RPMI8226 (cell line): Measurements from ENCODE around the gene SNRPA.
"Not testable (repeated sequence)": the region's sequence is repeated elsewhere in the genome, so short reads cannot be mapped to it uniquely, and the experiment has no call there.

Source experiments
- DNase-seq: peaks from one replicate; pipeline ENCODE4 v3.0.0-alpha.2; 2015

Gene SNRPA

GRCh38 chr19:40721936-40722661 lies 28.9 kb upstream of the SNRPA start:
- no peak for DNase-seq

DNA sequence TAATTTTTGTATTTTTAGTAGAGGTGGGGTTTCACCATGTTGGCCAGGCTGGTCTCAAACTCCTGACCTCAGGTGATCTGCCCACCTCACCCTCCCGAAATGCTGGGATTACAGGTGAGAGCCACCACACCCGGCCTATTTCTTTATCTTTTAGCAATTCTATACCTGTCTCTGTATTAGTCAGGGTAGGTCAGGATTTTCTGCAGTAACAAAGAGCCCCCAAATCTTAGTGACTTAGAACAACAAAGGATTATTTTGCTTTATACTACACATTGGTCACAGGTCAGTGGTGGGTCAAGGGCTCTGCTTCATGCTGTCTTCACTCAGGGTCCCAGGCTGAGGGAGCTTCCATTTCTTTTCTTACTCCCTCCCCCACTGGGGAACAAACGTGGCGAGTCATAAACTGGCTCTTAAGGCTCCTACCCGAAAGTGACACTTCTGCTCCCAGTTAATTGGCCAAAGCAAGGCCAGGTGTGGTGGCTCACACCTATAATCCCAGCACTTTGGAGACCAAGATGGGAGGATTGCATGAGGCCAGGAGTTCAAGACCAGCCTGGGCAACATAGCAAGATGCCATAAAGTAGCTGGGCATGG lies 27.2 kb upstream of the SNRPA start:
- no peak for DNase-seq

DNA sequence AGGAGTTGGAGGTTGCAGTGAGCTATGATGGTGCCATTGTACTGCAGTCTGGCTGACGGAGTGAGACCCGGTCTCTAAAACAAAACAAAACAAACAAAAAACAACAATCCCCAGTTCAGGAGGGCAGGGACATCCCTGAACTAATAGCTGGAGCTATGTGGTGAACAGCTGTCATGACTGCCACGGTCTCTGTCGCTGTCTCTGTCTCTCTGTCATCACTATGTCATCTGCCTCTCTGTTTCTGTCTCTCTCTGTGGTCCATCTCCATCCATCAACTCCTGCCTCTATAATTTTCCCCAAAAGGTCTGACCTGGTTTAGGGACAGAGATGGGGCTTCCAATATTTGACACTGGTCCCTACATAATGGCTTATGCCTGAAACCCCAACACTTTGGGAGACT lies 26.7 kb upstream of the SNRPA start:
- no peak for DNase-seq

- DNase-seq = no peak
Observed at GRCh38 chr19:40724855-40725254, 26.1 kb upstream of the SNRPA start.

DNA sequence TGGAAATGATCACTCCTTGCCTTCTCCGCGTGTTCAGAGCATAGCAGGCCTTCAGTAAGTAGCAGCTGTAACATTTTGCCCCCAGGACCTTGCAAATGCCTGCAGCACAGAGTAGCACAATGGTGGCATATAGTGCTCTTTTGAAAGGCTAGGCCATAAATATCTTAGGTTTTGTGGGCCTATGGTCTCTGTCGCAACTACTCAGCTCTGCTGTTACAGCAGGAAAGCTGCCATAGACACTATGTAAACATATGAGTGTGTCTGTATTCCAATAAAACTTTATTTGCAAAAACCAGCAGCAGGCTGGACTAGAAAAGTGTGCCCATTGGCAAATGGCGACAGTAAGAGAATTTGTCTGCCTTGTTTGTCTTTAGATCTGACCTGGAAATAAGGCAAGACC lies 24.7 kb upstream of the SNRPA start:
- no peak for DNase-seq

DNA sequence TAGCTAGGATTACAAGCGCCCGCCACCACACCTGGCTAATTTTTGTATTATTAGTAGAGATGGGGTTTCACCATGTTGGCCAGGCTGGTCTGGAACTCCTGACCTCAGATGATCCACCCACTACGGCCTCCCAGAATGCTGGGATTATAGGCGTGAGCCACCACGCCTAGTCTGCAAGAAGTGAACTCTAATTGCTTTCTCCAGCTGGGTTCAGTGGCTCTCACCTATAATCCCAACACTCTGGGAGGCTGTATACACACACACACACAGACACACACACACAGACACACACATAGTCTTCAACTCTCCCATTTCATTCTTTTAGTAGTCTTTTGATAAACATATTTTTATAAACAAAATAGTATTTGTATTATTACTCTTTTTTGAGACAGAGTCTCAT lies 20.9 kb upstream of the SNRPA start:
- not testable (repeated sequence) for DNase-seq

DNA sequence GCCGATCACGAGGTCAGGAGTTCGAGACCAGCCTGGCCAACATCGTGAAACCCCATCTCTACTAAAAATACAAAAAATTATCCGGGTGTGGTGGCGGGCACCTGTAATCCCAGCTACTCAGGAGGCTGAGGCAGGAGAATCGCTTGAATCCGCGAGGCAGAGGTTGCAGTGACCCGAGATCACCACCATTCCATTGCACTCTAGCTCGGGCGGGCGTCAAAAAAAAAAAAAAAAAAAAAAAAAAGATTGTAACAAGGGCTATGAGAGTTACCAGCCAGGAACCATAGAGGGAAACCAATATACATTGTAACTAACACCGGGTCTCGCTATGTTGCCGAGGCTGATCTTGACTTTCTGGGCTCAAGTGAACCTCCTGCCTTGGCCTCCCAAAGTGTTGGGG lies 18.7 kb upstream of the SNRPA start:
- DNase-seq = not testable (repeated sequence)

- DNase-seq = no peak
Observed at GRCh38 chr19:40733149-40733548, 17.9 kb upstream of the SNRPA start.

DNA sequence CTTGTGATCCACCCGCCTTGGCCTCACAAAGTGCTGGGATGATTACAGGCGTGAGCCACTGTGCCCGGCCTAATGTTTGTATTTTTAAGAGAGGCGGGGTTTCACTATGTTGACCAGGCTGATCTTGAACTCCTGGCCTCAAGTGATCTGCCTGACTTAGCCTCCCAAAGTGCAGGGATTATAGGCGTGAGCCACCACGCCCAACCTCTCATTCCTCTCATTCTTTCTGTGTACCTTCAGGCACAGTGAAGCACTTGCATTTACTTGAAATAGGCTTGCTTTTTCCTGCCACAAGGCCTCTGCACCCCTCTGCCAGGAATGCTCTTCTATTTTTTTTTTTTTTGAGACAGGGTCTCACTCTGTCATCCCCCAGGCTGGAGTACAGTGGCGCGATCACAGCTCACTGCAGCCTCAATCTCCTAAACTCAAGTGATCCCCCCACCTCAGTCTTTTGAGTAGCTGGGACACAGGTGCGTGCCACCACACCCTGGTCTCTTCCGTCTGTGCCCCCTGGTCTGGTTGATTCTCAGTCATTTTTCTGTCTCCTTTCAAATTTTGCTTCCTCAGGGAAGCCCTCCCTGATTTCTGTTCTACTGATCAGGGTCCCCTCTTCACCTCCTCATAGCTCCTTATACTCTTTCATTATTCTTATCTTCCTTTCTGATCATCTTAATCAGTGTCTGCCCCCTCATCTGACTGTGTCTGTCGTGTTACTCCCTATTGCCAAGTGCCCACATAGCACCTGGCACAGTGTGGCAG lies 15.8 kb upstream of the SNRPA start:
- no peak for DNase-seq

DNA sequence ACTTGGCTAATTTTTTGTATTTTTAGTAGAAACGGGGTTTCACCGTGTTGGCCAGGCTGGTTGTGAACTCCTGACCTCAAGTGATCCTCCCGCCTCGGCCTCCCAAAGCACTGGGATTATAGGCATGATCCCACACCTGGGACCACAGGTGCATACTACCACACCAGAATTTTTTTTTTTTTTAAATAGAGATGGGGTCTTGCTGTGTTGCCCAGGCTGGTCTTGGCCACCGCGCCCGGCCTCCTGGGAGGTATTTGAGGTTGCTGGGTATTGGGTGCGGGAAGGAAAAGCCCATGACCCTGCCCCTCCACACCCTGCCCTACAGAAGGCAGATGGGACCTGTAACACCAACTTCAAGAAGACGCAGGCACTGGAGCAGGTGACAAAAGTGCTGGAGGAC lies 14.3 kb upstream of the SNRPA start:
- no peak for DNase-seq

DNA sequence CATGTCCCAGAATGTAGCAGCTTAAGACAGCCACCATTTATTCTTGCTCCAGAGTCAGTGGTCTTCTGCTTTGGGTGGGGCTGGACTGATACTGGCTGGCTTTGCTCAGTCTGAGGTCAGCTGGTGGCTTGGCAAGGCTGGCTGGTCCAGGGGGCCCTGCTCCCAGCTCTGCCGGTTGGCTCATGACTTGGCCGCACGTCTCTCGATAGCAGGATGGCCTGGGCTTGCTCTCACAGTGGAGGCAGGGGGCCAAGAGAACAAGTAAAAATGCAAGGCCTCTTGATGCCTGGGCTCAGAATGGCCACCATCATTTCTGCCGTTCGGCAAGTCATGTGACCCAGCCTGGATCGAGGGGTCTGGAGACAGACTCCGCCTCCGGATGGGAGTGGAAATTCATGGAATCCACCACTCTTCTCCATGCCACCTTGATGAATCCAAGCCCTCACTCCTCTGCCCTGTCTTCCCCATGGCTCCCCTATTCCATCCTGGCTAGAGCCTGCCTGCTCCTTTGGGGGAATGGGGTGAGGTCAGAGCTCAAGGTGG lies 13.8 kb upstream of the SNRPA start:
- no peak for DNase-seq

DNA sequence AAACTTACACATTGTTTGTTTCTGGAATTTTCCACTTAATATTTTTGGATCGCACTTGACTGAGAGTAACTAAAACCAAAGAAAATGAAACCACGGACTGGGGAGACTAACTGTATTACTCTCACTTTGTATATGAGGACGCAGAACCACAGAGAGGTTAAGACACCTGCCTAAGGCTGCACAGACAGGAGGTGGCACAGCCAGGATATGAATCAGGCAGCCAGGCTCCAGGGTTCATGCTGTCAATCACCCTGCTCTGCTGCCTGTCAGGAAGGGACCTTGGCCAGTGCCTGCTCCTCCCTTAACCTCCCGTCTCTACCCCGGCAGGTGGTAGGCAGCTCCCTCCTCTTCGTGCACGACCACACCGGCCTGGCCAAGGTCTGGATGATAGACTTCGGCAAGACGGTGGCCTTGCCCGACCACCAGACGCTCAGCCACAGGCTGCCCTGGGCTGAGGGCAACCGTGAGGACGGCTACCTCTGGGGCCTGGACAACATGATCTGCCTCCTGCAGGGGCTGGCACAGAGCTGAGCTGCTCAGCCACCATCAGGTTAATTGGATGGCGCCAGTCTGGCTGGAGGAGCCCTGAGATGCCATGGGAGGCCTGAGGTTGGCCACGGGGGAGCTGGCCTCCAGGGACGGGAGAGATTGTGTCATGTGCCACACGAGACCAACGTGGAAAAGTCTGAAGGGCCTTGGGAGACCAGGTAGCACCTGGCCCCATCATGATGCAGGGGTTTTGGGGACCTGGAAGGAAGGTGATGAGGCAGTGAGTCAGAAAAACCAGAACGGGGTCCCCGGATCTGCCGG lies 11.8 kb upstream of the SNRPA start:
- no peak for DNase-seq

DNA sequence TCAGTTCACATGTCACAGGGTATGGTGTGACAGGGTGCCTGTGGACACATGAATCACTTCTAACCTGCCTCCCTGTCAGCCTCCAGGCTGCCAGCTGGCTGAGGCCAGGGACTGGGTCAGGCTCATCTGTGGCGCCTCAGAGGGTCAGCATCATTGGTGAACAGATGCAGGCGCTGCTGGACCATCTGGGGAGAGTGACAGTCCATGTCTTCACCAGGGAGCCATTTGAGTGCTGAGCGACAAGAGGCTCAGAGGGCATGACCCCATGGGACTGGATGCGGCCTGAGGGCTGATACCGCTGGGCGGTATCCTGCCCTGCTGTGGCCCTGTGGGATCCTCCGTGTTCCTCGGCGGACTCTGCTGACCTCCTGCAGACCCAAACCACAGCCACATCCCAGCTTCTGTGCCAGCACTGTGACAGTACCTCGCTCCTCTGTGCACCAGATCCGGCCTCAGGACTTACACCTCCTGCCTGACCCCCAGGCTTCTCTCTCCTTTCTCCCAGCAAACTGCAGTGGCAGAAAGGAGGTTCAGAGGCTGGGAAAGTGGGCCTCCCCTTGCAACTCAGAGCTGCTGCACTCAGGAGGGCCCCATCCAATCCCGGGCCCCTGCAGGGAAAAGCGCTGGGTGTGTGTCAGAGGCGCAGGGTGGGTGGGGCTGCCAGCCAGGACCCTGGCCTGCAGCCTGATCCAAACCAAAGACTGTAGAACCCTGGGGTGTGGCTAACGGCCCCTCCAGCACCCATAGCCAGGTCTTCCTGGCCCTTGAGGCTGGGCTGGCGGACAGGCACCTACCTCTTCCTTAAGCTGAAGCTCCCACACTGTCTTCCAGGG lies 10.9 kb upstream of the SNRPA start:
- DNase-seq = no peak

- no peak for DNase-seq
Observed at GRCh38 chr19:40740747-40741146, 10.3 kb upstream of the SNRPA start.

DNA sequence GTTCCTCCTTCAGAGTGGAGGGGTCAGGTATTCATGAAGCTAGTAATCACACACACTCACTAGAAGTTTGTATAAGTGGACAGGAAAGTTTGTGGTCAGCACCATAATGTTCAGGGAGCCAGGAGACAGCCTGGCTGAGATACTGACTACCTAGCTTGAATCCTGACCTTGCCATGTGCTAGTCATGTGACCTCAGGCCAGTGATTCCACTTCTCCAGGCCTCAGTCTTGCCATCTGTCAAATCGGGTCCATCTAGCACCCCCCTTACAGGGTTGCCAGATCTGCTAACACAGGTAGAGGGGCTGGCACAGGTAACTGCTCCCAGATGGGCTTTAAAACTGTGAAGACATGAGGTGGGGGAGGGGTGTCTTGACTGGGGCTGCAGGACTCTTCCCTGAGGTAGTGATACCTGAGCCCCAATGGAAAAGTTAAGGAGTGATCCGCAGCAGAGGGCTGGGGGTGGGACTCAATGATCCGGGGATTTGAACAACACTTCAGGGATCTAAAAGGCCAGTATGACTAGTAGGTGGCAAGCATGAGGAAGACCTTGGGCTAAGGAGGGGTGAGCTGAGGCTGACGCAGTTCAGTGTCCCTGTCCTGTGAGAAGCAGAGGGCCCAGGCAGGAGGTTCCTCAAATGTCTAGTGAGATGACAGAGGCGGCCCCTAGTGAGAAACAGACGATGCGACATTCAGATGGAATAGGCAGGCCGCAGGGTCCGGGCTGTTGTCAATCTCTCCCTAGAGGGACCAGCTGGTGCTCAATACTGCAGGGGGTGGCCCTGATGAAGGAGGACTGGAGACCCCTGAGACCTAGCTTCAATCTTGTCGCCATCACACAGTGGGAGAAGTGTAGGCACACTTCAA lies 9.2 kb upstream of the SNRPA start:
- no peak for DNase-seq

DNA sequence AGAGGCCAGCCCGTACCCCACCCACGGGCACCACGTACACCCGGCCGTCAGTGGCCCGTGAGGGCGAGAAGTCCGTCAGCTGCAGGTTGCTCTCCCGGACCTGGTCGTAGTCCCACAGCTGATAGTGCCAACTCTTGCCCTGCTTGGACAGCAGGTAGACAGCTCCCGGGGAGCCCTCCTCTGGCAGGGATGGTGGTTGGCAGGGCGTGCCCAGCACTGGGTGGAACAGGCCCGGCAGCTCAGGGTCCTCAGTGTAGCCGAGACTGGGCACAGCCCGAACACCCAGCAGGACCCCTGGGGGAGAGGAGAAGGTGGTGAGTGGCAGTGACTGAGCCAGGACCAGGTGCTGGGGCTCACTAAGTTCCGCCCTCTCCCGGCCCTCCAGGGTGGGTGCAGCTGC lies 8.5 kb upstream of the SNRPA start:
- no peak for DNase-seq

GRCh38 chr19:40742886-40743285 lies 8.1 kb upstream of the SNRPA start:
- no peak for DNase-seq

DNA sequence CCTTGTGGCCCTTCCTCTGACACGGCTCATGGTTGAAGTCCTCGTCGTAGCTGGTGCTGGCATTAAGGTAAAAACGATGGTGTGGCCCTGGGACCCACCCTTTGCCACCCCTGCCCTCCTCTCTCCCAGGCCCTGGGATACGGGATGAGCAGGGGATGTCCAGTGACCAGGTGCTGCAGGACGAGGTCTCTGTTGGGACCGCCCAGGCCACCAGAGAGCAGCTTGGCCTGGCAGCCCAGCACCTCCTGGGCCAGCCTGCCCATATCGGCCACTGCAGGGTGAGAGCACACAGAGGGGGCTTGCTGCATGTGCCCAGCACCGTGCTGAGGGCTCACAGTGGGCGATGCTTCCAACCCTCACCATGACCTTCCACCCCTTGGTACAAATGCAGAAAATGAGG lies 7.1 kb upstream of the SNRPA start:
- no peak for DNase-seq

DNA sequence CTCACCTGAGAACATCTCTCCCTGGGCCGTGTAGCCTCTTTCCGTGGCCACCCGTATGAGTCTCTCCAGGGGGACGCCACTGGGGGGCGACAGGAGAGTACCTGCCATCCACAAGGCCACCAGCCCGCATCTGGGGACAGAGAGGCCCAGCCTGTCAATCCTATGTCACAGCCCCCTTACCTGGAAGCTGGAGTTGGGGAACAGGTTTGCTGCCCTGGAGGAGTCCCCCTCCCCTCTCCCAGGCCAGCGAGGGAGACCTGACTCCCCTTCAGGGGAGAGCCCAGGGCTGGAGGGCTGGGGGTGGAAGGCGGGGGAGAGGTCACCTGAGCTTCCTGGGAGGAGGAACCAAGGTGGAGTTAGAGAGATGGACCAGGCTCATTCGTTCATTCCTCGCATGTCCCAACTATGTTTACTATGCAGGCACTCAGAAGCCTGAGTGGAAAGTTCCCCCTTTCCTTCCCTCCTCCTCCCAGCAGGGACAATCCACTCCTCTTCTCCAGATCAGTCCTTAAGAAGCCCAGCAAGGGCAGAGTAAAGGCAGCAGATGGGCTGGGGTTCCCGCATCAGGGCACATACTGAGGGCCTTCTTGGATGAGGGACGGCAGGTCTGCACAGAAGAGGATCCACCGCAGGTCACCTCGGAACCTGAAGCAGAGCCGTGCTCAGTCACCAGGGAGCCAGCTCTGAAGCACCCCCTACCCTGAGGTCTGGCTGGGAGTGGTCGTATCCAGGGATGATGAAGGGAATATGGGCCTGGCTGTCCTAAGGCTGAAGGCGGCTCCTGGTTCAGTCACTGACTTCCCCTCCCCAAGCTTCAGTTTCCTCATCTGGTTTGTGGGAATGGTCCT lies 6.2 kb upstream of the SNRPA start:
- no peak for DNase-seq

DNA sequence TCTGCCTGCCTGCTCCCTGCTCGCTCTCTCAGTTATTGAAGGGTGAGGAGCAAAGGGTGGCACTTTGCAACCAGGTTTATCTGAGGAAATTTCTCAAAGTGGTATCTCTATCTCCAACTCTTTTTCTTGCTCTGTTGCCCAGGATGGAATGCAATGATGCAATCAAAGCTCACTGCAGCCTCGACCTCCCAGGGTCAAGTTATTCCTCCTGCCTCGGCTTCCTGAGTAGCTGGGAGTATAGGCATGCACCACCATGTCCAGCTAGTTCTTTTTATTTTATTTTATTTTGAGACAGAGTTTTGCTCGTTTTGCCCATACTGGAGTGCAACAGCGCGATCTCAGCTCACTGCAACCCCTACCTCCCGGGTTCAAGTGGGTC lies 5.6 kb upstream of the SNRPA start:
- DNase-seq = no peak
